GM23248 (cell line): ENCODE measurements around the gene PYY.

Source experiments
- EZH2 ChIP-seq: fragments of 200-600 bp; sonication (generic); IDR thresholded peaks from 2 replicates; pipeline ENCODE4 v1.6.1; 2018; ENCODE audit warnings: antibody characterized with exemption, mild to moderate bottlenecking; ENCODE audit not compliant: insufficient read depth, poor library complexity, severe bottlenecking
- EZH2phosphoT487 ChIP-seq: fragments of 200-600 bp; sonication (generic); IDR thresholded peaks from 2 replicates; pipeline ENCODE4 v1.6.1; 2018; ENCODE audit warnings: antibody characterized with exemption, moderate library complexity, mild to moderate bottlenecking, low read depth; ENCODE audit not compliant: insufficient read depth

GRCh38 chr17:44000871-44001460 lies 47.2 kb upstream of the PYY start:
- no peak for TF ChIP-seq EZH2
- no peak for TF ChIP-seq EZH2phosphoT487
